Right hindlimb (tissue), 1 donor: Measurements from ENCODE around the gene PDCD1.

Experiments used
- DNase-seq: peaks from one replicate; pipeline ENCODE4 v3.0.0-alpha.2; 2018

Gene PDCD1

DNA sequence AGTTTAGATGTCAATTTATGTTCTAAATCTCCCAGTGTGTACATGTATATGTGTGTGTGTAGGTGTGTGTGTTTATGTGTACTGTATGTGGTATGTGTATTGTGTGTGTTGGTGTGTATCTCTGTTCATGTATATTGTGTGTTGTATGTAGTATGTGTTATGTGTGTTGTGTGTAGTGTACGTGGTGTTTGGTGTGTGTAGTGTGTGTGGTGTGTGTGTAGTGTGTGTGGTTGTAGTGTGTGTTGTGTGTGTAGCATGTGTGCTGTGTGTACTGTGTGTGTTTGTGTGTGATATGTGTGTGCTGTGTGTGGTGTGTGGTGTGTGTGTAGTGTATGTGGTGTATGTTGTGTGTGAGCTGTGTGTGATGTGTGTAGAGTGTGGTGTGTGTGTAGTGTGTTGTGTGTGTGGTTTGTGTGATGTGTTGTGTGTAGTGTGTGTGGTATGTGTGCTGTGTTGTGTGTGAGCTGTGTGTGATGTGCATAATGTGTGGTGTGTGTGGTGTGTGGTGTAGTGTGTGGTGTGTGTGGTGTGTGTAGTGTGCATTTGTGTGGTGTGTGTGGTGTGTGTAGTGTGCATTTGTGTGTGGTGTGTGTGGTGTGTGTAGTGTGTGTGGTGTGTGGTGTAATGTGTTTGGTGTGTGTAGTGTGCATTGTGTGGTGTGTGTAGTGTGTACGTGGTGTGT lies 5.6 kb upstream of the PDCD1 start:
- no peak for DNase-seq

- peak; percentile 80 for DNase-seq
These were observed 4.9 kb upstream of the PDCD1 start for GRCh38 chr2:241863536-241863954.

DNA sequence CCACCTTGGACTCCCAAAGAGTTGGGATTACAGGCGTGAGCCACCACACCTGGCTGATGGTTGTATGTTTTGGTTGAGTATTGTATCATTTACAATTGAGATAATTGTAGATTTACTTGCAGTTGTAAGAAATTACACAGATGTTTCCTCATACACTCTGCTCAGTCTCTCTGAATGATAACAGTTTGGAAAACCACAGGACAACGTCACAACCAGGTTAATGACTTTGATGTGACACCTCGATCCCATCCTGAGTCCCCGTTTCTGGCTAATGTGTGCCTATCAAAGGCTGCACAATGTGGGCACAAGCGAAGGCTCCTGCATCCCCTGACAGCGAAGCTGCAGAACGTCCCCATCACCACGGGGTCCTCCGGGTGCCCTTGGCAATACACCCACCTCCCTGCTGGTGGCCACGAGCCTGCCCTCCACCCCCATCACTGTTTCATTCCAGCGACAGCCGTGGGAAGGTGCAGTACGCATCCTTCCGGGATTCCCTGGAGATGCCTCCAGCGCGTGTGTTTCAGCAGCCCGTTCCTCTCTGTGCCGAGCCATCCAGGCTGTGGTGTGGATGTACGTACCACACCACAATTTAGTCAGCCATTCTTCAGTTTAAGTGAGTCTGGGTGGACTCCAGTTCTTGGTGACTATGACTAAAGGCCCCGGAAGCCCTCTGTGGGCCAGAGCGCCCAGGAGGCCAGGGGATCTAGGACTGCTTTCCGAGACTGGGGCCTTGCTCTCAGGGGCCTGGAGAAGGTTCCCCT lies 4.3 kb upstream of the PDCD1 start:
- DNase-seq: no peak

DNA sequence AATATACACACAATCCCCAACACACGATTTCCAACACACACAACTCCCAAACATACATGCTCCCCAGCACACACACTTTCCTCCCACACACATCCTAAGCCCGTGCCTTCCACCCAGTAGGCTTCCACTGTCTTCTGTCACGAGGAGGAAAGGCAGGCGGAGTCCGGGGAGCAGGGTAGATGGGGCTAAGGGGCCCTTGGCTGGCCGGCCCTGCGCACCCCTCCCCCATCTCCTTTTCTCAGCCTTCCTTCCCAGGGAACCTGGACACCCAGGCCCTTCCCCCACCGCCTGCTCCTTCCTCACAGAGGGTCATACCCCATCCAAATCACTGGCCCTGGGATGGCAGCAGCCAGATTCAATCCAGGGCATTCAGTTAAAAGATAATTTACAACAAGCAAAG lies 3.4 kb upstream of the PDCD1 start:
- DNase-seq: no peak

DNA sequence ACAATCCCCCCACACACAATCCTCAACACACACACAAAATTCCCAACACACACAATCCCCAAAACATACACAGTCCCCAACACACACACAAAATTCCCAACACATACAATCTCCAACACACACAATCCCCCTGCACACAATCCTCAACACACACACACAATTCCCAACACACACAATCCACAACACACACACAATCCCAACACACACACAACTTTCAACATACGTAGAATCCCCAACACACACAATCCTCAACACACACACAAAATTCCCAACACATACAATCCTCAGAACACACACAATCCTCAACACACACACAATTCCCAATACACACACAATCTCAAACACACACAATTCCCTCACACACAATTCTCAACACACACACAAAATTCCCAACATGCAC lies 2.6 kb upstream of the PDCD1 start:
- no peak for DNase-seq

GRCh38 chr2:241860184-241861078 lies 1.7 kb upstream of the PDCD1 start:
- DNase-seq: no peak

- peak; percentile 70 for DNase-seq
These were observed 916 bp upstream of the PDCD1 start for GRCh38 chr2:241859436-241860183.

DNA sequence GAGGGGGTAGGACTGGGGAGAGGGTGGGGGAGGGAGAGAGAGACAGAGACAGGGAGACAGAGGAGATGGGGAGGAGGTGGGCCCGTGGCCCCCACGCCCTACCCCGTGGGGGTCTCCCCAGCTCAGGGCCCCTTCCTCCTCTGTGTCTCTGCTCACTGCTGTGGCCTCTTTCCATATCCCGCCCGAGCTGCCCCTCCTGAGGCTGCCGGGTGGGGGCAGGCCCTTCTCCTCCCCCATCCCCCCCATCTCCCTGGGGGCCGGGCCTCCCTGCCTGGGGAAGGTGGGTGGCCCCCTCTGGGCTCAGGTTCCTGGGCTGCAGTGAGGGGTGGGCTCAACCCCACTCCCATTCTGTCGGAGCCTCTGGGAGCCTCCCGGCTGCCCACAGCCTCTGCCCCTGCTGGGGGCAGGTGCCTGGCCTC lies 332 bp upstream of the PDCD1 start:
- no peak for DNase-seq

DNA sequence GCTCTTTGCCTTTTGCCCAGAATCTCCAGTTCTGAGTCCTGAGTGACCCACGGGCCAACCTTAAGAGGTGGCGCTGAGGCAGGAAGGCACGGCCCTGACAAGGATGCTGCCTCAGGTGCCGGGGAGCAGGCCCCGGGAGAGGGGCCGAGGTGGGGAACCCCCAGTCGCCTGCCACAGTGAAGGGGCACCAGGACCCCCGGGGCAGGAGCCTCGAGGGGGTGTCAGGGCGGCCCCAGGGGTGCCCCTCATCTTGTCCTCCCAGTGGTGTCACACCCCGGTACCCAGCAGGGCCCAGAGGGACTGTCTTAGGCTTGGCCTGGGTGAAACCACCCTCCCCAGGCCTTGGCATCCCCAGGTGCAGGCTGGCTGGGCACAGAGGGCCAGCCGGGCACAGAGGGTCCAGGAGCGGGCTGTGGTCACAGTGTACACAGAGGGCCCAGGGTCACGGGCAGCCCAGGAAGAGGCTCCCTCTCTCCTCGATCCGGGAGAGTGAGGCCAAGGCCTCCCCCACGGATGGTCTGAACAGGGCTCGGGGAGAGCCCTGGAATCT lies 1.0 kb downstream of the PDCD1 start:
- no peak for DNase-seq

- no peak for DNase-seq
These were observed 1.6 kb downstream of the PDCD1 start for GRCh38 chr2:241857041-241857541.

- no peak for DNase-seq
These were observed 2.7 kb downstream of the PDCD1 start for GRCh38 chr2:241855888-241856422.

GRCh38 chr2:241855245-241855887 lies 3.3 kb downstream of the PDCD1 start:
- peak; percentile 12 for DNase-seq

DNA sequence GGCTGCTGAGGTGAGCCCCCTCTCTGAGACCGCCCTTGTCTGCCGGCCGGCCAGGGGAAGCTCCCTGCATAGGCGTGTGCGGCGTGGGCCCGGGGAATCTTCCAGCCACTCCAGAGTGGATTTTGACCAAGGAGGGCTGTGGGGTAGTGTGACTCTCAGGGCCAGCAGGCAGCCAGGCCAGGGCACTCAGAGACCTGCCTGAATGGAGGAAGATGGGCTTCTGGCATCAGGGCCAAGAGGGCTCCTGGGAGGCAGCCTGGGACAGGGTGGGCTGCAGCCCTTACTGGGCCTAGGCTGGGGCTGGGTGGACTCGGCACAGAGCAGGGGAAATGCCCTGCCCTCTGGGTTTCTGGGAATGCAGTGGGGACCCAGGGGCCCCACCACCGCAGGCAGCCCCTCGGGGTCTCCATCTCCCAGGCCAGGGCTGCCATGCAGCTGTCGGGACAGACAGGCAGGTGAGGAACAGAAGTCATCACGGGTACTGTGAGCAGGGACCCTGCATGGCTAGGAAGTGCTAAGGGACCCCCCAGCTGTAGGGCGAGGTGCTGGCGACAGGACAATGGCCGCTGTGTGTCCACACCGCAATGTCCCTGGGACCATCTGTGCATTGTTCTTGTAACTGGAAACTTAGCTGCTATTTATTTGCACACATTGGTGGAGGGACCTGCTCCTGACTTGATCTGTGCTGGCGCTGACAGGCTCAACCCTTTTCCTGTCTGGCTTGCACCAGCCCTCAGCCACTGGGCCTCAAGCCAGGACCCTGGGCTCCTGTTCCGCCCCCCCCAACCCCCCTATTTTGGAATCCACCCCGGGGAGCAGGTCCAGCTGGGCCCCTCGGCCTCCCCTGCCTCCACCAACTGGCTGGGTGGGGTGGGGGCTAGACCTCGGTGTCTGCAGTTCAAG lies 4.1 kb downstream of the PDCD1 start:
- peak; percentile 43 for DNase-seq

DNA sequence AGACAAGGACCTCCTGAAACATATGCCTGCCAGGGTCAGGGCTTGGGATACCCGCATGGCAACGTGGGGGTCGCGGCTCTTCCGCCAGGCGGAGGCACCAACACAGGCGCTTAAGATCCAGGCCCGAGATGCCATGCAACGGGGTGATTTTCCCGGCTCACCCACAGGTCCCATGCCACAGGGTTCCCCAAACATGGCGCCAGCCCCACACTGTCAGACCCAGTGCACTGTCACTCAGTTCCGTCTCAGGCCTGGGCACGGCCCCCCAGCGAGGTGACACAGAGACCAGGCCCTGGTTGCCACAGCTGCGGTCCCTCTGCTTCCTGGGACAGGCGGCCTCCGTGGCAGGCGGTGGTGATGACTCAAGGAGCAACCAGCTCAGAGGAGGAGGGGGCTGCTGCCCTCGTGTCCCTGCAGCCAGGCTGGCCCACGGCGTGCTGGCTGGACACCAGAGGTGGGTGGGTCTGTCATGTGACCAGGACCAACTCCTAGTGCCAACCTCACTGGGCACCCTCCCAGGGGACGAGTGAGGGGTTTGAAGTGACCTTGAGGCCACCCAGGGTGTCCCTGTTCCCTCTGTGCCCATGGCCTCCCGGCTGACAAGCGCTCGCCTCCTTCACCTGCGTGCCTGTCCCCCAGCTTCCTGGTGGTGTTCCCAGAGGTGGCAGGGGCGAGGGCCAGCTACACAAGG lies 4.9 kb downstream of the PDCD1 start:
- DNase-seq: peak; percentile 23

DNA sequence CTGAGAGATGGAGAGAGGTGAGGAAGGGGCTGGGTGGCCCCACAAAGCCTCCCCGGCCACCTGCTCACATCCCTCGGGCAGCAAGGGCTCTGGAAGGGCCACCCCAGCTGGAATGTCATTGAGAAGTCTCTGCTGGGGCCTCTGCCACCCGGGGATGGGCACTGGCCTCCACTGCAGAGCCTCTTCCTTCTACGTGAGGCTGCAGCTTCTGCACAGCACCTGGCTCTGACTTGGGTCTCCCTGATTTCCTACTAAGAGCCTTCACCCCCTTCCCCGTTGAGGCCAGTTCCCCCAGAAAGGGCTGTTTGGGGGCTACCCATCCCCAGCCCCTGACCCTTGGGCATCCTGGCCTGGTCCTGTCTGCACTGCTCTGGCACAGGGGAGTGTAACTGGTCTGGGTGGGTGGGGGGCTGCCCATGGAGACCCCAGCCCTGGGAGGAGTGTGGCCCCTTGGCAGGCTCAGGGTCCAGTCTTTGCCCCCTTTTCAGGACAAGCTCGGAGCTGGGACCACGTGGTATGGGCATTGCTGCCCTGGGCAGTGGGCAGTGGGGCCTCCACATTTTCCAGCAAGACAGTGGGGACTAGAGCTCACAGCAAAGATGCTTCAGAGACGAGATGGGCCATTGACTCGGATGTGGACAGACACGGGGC lies 5.6 kb downstream of the PDCD1 start:
- DNase-seq: peak; percentile 20

- peak; percentile 21 for DNase-seq
These were observed 6.3 kb downstream of the PDCD1 start for GRCh38 chr2:241852116-241852980.

- DNase-seq: peak; percentile 10
These were observed 7.2 kb downstream of the PDCD1 start for GRCh38 chr2:241851325-241852115.
